ENCODE results near the gene RAI2.

Gene RAI2

DNA sequence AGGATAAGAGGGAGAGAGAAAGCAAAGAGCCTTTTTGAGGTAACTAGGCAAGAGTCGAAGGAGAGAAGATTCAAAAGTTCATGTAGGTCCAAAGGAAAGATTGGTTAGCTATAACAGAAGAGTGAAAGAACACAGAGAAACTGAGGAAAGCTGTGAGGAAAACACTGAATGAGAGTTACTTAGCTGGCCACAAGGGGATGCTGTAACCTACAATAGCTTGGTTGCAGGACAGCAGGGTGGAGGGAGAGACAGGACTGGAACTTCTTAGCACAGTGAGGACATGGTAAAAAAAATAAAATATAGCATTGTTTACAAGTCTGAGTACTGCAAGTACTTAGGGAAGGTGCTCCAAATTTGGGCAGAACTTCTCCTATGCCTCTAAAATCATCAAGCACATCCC is 48.3 kb downstream of the RAI2 start:
- TF ChIP-seq, protein P1, sequence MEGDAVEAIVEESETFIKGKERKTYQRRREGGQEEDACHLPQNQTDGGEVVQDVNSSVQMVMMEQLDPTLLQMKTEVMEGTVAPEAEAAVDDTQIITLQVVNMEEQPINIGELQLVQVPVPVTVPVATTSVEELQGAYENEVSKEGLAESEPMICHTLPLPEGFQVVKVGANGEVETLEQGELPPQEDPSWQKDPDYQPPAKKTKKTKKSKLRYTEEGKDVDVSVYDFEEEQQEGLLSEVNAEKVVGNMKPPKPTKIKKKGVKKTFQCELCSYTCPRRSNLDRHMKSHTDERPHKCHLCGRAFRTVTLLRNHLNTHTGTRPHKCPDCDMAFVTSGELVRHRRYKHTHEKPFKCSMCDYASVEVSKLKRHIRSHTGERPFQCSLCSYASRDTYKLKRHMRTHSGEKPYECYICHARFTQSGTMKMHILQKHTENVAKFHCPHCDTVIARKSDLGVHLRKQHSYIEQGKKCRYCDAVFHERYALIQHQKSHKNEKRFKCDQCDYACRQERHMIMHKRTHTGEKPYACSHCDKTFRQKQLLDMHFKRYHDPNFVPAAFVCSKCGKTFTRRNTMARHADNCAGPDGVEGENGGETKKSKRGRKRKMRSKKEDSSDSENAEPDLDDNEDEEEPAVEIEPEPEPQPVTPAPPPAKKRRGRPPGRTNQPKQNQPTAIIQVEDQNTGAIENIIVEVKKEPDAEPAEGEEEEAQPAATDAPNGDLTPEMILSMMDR (IDR thresholded peaks at IDR 0.05; ENCODE audit: control insufficient read depth, extremely low read depth, insufficient read depth) = peak; percentile 59
- no peak overlapping the region for H3K4me3 ChIP-seq (ENCODE audit: low read depth, low read length)
- DNase-seq (ENCODE audit: low read depth) = no peak

GRCh38 chrX:17809984-17810383 is 51.1 kb downstream of the RAI2 start:
- TF ChIP-seq, protein P1 (IDR thresholded peaks at IDR 0.05; ENCODE audit: control insufficient read depth, extremely low read depth, insufficient read depth) = no peak
- DNase-seq (ENCODE audit: low read depth) = no peak
- no peak overlapping the region for H3K4me3 ChIP-seq (ENCODE audit: low read depth, low read length)

DNA sequence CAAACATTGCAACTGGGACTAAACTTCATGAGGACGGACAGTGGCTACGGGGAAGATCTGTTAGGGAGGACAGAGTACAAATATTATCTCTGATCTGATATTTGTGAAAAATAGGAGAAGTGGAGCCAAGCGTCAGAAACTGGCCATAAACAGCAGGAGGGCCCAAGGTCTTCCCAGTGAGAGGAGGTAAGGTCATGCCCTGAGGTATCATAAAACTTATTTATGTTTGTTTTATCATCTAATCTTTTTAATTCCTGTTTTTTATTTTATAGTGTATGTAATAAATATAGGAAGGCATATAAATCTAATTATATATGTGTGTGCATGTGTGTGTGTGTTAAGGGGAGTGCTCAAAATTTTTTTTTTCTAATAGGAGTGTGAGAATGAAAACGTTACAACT is 51.8 kb downstream of the RAI2 start:
- no peak overlapping the region for H3K4me3 ChIP-seq (ENCODE audit: low read depth, low read length)
- DNase-seq (ENCODE audit: low read depth) = peak; percentile 52
- TF ChIP-seq, protein P1 (IDR thresholded peaks at IDR 0.05; ENCODE audit: control insufficient read depth, extremely low read depth, insufficient read depth) = no peak

GRCh38 chrX:17805120-17805519 is 56.0 kb downstream of the RAI2 start:
- no peak for DNase-seq (ENCODE audit: low read depth)
- no peak overlapping the region for H3K4me3 ChIP-seq (ENCODE audit: low read depth, low read length)
- TF ChIP-seq, protein P1 (IDR thresholded peaks at IDR 0.05; ENCODE audit: control insufficient read depth, extremely low read depth, insufficient read depth) = no peak

GRCh38 chrX:17803449-17803848 is 57.6 kb downstream of the RAI2 start:
- TF ChIP-seq, protein P1 (IDR thresholded peaks at IDR 0.05; ENCODE audit: control insufficient read depth, extremely low read depth, insufficient read depth) = no peak
- DNase-seq (ENCODE audit: low read depth) = no peak
- H3K4me3 ChIP-seq (ENCODE audit: low read depth, low read length) = no peak overlapping the region

GRCh38 chrX:17802756-17803155 is 58.3 kb downstream of the RAI2 start:
- no peak for DNase-seq (ENCODE audit: low read depth)
- no peak overlapping the region for H3K4me3 ChIP-seq (ENCODE audit: low read depth, low read length)
- TF ChIP-seq, protein P1 (IDR thresholded peaks at IDR 0.05; ENCODE audit: control insufficient read depth, extremely low read depth, insufficient read depth) = no peak

GRCh38 chrX:17801431-17801830 is 59.7 kb downstream of the RAI2 start:
- TF ChIP-seq, protein P1 (IDR thresholded peaks at IDR 0.05; ENCODE audit: control insufficient read depth, extremely low read depth, insufficient read depth) = no peak
- DNase-seq (ENCODE audit: low read depth) = no peak
- no peak overlapping the region for H3K4me3 ChIP-seq (ENCODE audit: low read depth, low read length)

Data from LNCaP clone FGC (cell line).